H9 (cell line): ENCODE results near the gene AXL. TPM values are rescaled to one million over a fixed set of nuclear protein-coding genes. Genes with fewer than 3 reads are reported as not detected.

Experiments used
- DNase-seq: peaks from one replicate; pipeline ENCODE4 v3.0.0-alpha.2; 2017
- H2AFZ ChIP-seq: one replicate; pipeline ENCODE4 v1.6.1; 2013; ENCODE audit warnings: mild to moderate bottlenecking, low read length, control low read depth, moderate library complexity
- H2AK5ac ChIP-seq: 2 replicates; pipeline ENCODE4 v1.6.1; 2013; ENCODE audit warnings: low read length, control low read depth, mixed read lengths; ENCODE audit not compliant: insufficient read length
- H2BK120ac ChIP-seq: one replicate; pipeline ENCODE4 v1.6.1; 2013; ENCODE audit warnings: low read depth, mild to moderate bottlenecking, low read length, control low read depth, inconsistent platforms; ENCODE audit not compliant: poor library complexity, severe bottlenecking
- H2BK12ac ChIP-seq: 2 replicates; pipeline ENCODE4 v1.6.1; 2013; ENCODE audit warnings: low read length, control low read depth, mixed read lengths, low read depth; ENCODE audit not compliant: insufficient read length
- H2BK15ac ChIP-seq: 2 replicates; pipeline ENCODE4 v1.6.1; 2013; ENCODE audit warnings: low read depth, low read length, control low read depth
- H2BK20ac ChIP-seq: one replicate; pipeline ENCODE4 v1.6.1; 2013; ENCODE audit warnings: low read depth, mild to moderate bottlenecking, low read length, control low read depth, inconsistent platforms; ENCODE audit not compliant: poor library complexity, severe bottlenecking
- H2BK5ac ChIP-seq: 2 replicates; pipeline ENCODE4 v1.6.1; 2013; ENCODE audit warnings: low read length, control low read depth, mixed read lengths; ENCODE audit not compliant: insufficient read length
- H3K14ac ChIP-seq: 2 replicates; pipeline ENCODE4 v1.6.1; 2013; ENCODE audit warnings: low read length, control low read depth; ENCODE audit not compliant: insufficient read depth
- H3K18ac ChIP-seq: 2 replicates; pipeline ENCODE4 v1.6.1; 2013; ENCODE audit warnings: low read depth, mild to moderate bottlenecking, mixed read lengths, low read length, control low read depth; ENCODE audit not compliant: insufficient read length
- H3K23ac ChIP-seq: 2 replicates; pipeline ENCODE4 v1.6.1; 2013; ENCODE audit warnings: low read length, control low read depth, mixed read lengths, low read depth; ENCODE audit not compliant: insufficient read length
- H3K23me2 ChIP-seq: 2 replicates; pipeline ENCODE4 v1.6.1; 2013; ENCODE audit warnings: low read depth, mild to moderate bottlenecking, mixed read lengths, low read length, control low read depth; ENCODE audit not compliant: insufficient read length, poor library complexity, severe bottlenecking
- H3K27ac ChIP-seq: 2 replicates; pipeline ENCODE4 v1.5.1; 2013; ENCODE audit warnings: low read length, control low read depth, mixed read lengths, low read depth; ENCODE audit not compliant: insufficient read length
- H3K27me3 ChIP-seq: 2 replicates; pipeline ENCODE4 v1.6.1; 2013; ENCODE audit warnings: low read length, control low read depth, inconsistent platforms; ENCODE audit not compliant: insufficient read depth
- H3K4ac ChIP-seq: 2 replicates; pipeline ENCODE4 v1.6.1; 2013; ENCODE audit warnings: low read depth, mild to moderate bottlenecking, control low read depth, inconsistent platforms, low read length, moderate library complexity
- H3K4me1 ChIP-seq: 2 replicates; pipeline ENCODE4 v1.6.1; 2013; ENCODE audit warnings: low read length, control low read depth, inconsistent platforms; ENCODE audit not compliant: insufficient read depth
- H3K4me2 ChIP-seq: 2 replicates; pipeline ENCODE4 v1.6.1; 2013; ENCODE audit warnings: low read length, control low read depth, mixed read lengths; ENCODE audit not compliant: insufficient read length, insufficient read depth
- H3K56ac ChIP-seq: 2 replicates; pipeline ENCODE4 v1.6.1; 2013; ENCODE audit warnings: low read depth, mild to moderate bottlenecking, mixed read lengths, low read length, control low read depth; ENCODE audit not compliant: insufficient read length
- H3K79me1 ChIP-seq: 2 replicates; pipeline ENCODE4 v1.6.1; 2013; ENCODE audit warnings: low read depth, mild to moderate bottlenecking, moderate library complexity, low read length, control low read depth, inconsistent platforms; ENCODE audit not compliant: insufficient read depth, poor library complexity, severe bottlenecking
- H3K79me2 ChIP-seq: 2 replicates; pipeline ENCODE4 v1.6.1; 2013; ENCODE audit warnings: low read length, control low read depth, inconsistent platforms; ENCODE audit not compliant: insufficient read depth
- H3K9ac ChIP-seq: 2 replicates; pipeline ENCODE4 v1.6.1; 2013; ENCODE audit warnings: low read length, control low read depth, mixed read lengths; ENCODE audit not compliant: insufficient read length; ENCODE audit errors: extremely low read depth
- H3K9me3 ChIP-seq: one replicate; pipeline ENCODE4 v1.6.1; 2013; ENCODE audit warnings: low read depth, low read length, inconsistent platforms; ENCODE audit not compliant: control insufficient read depth
- H3T11ph ChIP-seq: one replicate; pipeline ENCODE4 v1.6.1; 2013; ENCODE audit warnings: mild to moderate bottlenecking, low read length, control low read depth, inconsistent platforms
- H4K20me1 ChIP-seq: one replicate; pipeline ENCODE4 v1.6.1; 2013; ENCODE audit not compliant: control insufficient read depth, insufficient read length, insufficient read depth
- H4K5ac ChIP-seq: 2 replicates; pipeline ENCODE4 v1.6.1; 2013; ENCODE audit warnings: low read depth, mild to moderate bottlenecking, mixed read lengths, low read length, control low read depth; ENCODE audit not compliant: insufficient read length
- H4K8ac ChIP-seq: replicated peaks from 2 replicates; pipeline ENCODE4 v1.6.1; 2013; ENCODE audit warnings: low read length, control low read depth, mixed read lengths, low read depth; ENCODE audit not compliant: insufficient read length
- H4K91ac ChIP-seq: 2 replicates; pipeline ENCODE4 v1.6.1; 2013; ENCODE audit warnings: low read depth, mild to moderate bottlenecking, moderate library complexity, mixed read lengths, low read length, control low read depth; ENCODE audit not compliant: insufficient read length
- H3K27ac Mint-ChIP-seq, 3 experiments: 2 replicates in 2 of 3; 3 replicates in 1 of 3; pipeline ENCODE4 v1.8.0; 2020 to 2021; ENCODE audit warnings: mixed read lengths in 3 of 3, mild to moderate bottlenecking in 1 of 3, moderate library complexity in 1 of 3
- H3K27me3 Mint-ChIP-seq: 2 replicates; pipeline ENCODE4 v1.8.0; 2021; ENCODE audit warnings: low read depth, mild to moderate bottlenecking, moderate library complexity, mixed read lengths
- H3K36me3 Mint-ChIP-seq, 3 experiments: 2 replicates in 2 of 3; 3 replicates in 1 of 3; pipeline ENCODE4 v1.8.0; 2020 to 2021; ENCODE audit warnings: low read depth in 3 of 3, mixed read lengths in 3 of 3; ENCODE audit not compliant: insufficient read depth in 1 of 3
- H3K4me1 Mint-ChIP-seq, 2 experiments: 2 replicates each; pipeline ENCODE4 v1.8.0; 2020; ENCODE audit warnings: mixed read lengths in 2 of 2
- H3K4me3 Mint-ChIP-seq, 2 experiments: 2 replicates in 1 of 2; 3 replicates in 1 of 2; pipeline ENCODE4 v1.8.0; 2020 to 2021; ENCODE audit warnings: mild to moderate bottlenecking in 2 of 2, mixed read lengths in 2 of 2, moderate library complexity in 1 of 2
- H3K9me3 Mint-ChIP-seq, 2 experiments: 2 replicates in 1 of 2; 3 replicates in 1 of 2; pipeline ENCODE4 v1.8.0; 2020; ENCODE audit warnings: mild to moderate bottlenecking in 2 of 2, mixed read lengths in 2 of 2, moderate library complexity in 1 of 2
- WGBS: extraction: QIAGEN DNeasy Blood & Tissue Kit; methylation state at CpG from one replicate; pipeline ENCODE4 v1.1.7; 2013; ENCODE audit warnings: missing lambda C conversion rate, low lambda C conversion rate, mixed read lengths; ENCODE audit not compliant: insufficient read length; ENCODE audit errors: extremely low coverage; 5-methylcytosine and 5-hydroxymethylcytosine counted together
- total RNA-seq: library from RNA; stranded (reverse); gene quantifications from 2 replicates; pipeline ENCODE4 v1.2.1, GENCODE V29; 2021
- TF ChIP-seq, protein P1 (sequence below): fragments of 200-600 bp; sonication (generic); conservative IDR thresholded peaks from 3 replicates; pipeline ENCODE4 v1.8.0; 2021; ENCODE audit warnings: antibody characterized with exemption, mild to moderate bottlenecking

AXL gene
- total RNA-seq, 1 experiment from 2014 or later: 29.4 TPM

DNA sequence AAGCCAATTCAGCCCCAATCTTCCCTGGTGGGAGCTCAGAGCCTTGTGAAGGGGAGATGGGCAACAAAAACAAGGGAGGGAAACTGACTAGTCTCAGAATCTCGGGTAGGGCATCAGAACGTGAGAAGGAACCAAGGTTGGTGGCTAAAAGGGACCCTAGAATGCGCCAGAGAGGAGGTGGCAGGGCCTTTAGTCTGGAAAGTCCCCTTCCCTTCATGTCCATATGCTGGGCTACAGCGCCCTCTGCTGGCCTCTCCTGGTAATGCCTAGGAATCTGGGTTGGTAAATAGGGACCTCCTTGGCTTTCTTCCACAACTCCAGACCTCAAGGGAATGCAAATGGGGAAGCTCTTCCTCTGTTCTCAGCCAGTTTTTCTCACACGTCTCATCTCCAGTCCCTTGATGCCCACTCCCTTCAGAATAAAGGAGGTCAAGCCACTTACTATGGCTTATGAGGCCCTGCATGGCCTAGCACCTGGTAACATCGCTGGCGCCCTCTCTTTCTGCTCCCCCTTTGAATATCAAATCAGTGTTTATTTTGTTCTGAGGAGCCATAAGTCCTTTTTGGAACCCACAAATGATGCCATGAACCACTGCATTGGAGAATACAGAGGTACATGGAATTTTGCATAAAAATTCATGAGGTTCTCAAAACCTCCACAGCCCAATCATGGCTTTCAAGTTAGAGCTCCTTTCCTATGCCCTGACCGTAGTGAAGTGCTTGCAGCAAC lies 89.6 kb downstream of the AXL start:
- no peaks in the 10 kb centered on the region for H3K9me3 ChIP-seq
- peak; percentile 93 for DNase-seq
- no peak overlapping the region for H2AK5ac ChIP-seq
- no peak overlapping the region for H3K56ac ChIP-seq
- no peaks in the 10 kb centered on the region for H3K79me2 ChIP-seq
- H2BK20ac ChIP-seq: no peak overlapping the region
- H3K27ac Mint-ChIP-seq: peak overlapping the region; percentile 89 to 96 (median 95)
- H3K4me1 Mint-ChIP-seq: peaks cover 20 to 33% of the 10 kb centered on the region in 2 experiments
- peaks cover 2% of the 10 kb centered on the region for H4K20me1 ChIP-seq
- no peak overlapping the region for H3K9ac ChIP-seq
- no CpG with 5 or more reads among the region's 8 CpGs for WGBS
- H3K36me3 Mint-ChIP-seq: peaks cover 40 to 60% (median 58%) of the 10 kb centered on the region in 3 experiments; a peak in 6 of 7 replicates
- TF ChIP-seq, protein P1, sequence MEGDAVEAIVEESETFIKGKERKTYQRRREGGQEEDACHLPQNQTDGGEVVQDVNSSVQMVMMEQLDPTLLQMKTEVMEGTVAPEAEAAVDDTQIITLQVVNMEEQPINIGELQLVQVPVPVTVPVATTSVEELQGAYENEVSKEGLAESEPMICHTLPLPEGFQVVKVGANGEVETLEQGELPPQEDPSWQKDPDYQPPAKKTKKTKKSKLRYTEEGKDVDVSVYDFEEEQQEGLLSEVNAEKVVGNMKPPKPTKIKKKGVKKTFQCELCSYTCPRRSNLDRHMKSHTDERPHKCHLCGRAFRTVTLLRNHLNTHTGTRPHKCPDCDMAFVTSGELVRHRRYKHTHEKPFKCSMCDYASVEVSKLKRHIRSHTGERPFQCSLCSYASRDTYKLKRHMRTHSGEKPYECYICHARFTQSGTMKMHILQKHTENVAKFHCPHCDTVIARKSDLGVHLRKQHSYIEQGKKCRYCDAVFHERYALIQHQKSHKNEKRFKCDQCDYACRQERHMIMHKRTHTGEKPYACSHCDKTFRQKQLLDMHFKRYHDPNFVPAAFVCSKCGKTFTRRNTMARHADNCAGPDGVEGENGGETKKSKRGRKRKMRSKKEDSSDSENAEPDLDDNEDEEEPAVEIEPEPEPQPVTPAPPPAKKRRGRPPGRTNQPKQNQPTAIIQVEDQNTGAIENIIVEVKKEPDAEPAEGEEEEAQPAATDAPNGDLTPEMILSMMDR: peak; percentile 98
- no peak overlapping the region for H3K14ac ChIP-seq
- peak overlapping the region; percentile 92 for H3K4me2 ChIP-seq
- peaks cover 0 to 3% of the 10 kb centered on the region in 2 experiments; a peak in 1 of 5 replicates for H3K9me3 Mint-ChIP-seq
- H2AFZ ChIP-seq: no peak overlapping the region
- H3K27ac ChIP-seq: no peak overlapping the region
- peak overlapping the region; percentile 92 to 98 for H3K4me3 Mint-ChIP-seq
- H3K79me1 ChIP-seq: no peaks in the 10 kb centered on the region
- H2BK12ac ChIP-seq: no peak overlapping the region
- H3T11ph ChIP-seq: no peak overlapping the region
- peaks cover 12% of the 10 kb centered on the region for H3K23me2 ChIP-seq
- peaks cover 1% of the 10 kb centered on the region; the same call in 1 of the 2 replicates for H3K27me3 Mint-ChIP-seq
- H4K5ac ChIP-seq: no peak overlapping the region
- no peak overlapping the region for H3K18ac ChIP-seq
- H3K4ac ChIP-seq: no peak overlapping the region
- no peak overlapping the region for H4K8ac ChIP-seq
- no peak overlapping the region for H4K91ac ChIP-seq
- no peak overlapping the region for H2BK5ac ChIP-seq
- no peak overlapping the region for H2BK120ac ChIP-seq
- no peaks in the 10 kb centered on the region for H3K27me3 ChIP-seq
- no peak overlapping the region for H2BK15ac ChIP-seq
- no peak overlapping the region for H3K23ac ChIP-seq
- no peaks in the 10 kb centered on the region for H3K4me1 ChIP-seq
